K562 (cell line): ENCODE data around the gene ADGRG1. TPM values are rescaled to one million over a fixed set of nuclear protein-coding genes. Genes with fewer than 3 reads are reported as not detected.

Source experiments
- ATAC-seq: fragments of 200-7000 bp; cut with Tn5 transposase; 3 replicates; pipeline ENCODE4 v1.9.1; 2020; ENCODE audit warnings: moderate library complexity
- BruUV-seq: library from RNA; stranded (reverse); fragments of 400-500 nt; replicated peaks from 2 replicates; lab custom pipeline; 2021; lab: Mats Ljungman, UMichigan
- CTCF ChIA-PET: fragments of 300-600 bp; formaldehyde crosslinking; extraction: SDS; loops from one replicate; lab custom pipeline; 2021; ENCODE audit warnings: low intra/inter-chr PET ratio; lab: Yijun Ruan, JAX
- POLR2A ChIA-PET: fragments of 300-600, 350-650 bp; sonication (Branson Sonifier 250); formaldehyde crosslinking; extraction: SDS; loops from one replicate; lab custom pipeline; 2021; ENCODE audit warnings: antibody characterized with exemption, inconsistent platforms; lab: Yijun Ruan, JAX
- DNase-seq, 4 experiments: peaks; one replicate each; pipeline versions ENCODE4 v3.0.0 to v3.0.0-alpha.2; 2011 to 2018; ENCODE audit warnings: low spot score in 3 of 4, mixed read lengths in 3 of 4; ENCODE audit errors: extremely low read depth in 1 of 4
- FAIRE-seq: peaks from 2 replicates; lab custom pipeline; 2011; peaks lifted over from hg19 to GRCh38; lab: Jason Lieb, UNC
- H2AFZ ChIP-seq: 2 replicates; pipeline ENCODE4 v1.6.0; 2011; ENCODE audit warnings: low read depth, low read length, control low read depth, inconsistent platforms
- H3K27ac ChIP-seq: fragments of 200-600 bp; 3 replicates; pipeline ENCODE4 v1.8.0; 2011; ENCODE audit warnings: low read depth, mild to moderate bottlenecking, control low read depth, inconsistent platforms, low read length, moderate library complexity, mixed read lengths; ENCODE audit errors: extremely low read depth
- H3K27me3 ChIP-seq, 2 experiments: fragments of 300-600 bp in 1 of 2; 2 replicates in 1 of 2; 3 replicates in 1 of 2; pipeline versions ENCODE4 v1.6.0 to v1.8.0; 2011; ENCODE audit warnings: inconsistent platforms in 2 of 2, low read length in 2 of 2, mild to moderate bottlenecking in 1 of 2, mixed read lengths in 1 of 2, moderate library complexity in 1 of 2; ENCODE audit not compliant: control insufficient read depth in 2 of 2, insufficient read depth in 2 of 2
- H3K36me3 ChIP-seq: fragments of 300-600 bp; 3 replicates; pipeline ENCODE4 v1.8.0; 2011; ENCODE audit warnings: mild to moderate bottlenecking, low read length, inconsistent platforms; ENCODE audit not compliant: control insufficient read depth, insufficient read depth
- H3K4me1 ChIP-seq, 2 experiments: fragments of 200-600 bp in 1 of 2; replicated peaks in 1 of 2; 2 replicates in 1 of 2; 3 replicates in 1 of 2; pipeline versions ENCODE4 v1.5.1 to v1.8.0; 2011; ENCODE audit warnings: inconsistent platforms in 2 of 2, low read length in 2 of 2, mild to moderate bottlenecking in 1 of 2, mixed read lengths in 1 of 2, moderate library complexity in 1 of 2; ENCODE audit not compliant: control insufficient read depth in 2 of 2, insufficient read depth in 2 of 2
- H3K4me2 ChIP-seq: 2 replicates; pipeline ENCODE4 v1.6.1; 2011; ENCODE audit warnings: low read length, control low read depth, inconsistent platforms, mixed read lengths; ENCODE audit not compliant: insufficient read depth
- H3K4me3 ChIP-seq: fragments of 200-600 bp; sonication (generic), shearing (Covaris generic); 2 replicates; pipeline ENCODE4 v1.5.1; 2016; ENCODE audit warnings: control low read depth, inconsistent platforms
- H3K79me2 ChIP-seq: fragments of 200-600 bp; 3 replicates; pipeline ENCODE4 v1.8.0; 2011; ENCODE audit warnings: low read length, inconsistent platforms; ENCODE audit not compliant: control insufficient read depth, insufficient read depth
- H3K9ac ChIP-seq, 2 experiments: 2 replicates each; pipeline versions ENCODE4 v1.6.0 to v1.6.1; 2011; ENCODE audit warnings: low read depth in 2 of 2, low read length in 2 of 2, control low read depth in 1 of 2, inconsistent platforms in 1 of 2, mild to moderate bottlenecking in 1 of 2, mixed read lengths in 1 of 2; ENCODE audit not compliant: insufficient read depth in 1 of 2
- H3K9me1 ChIP-seq: one replicate; pipeline ENCODE4 v1.6.0; 2011; ENCODE audit warnings: inconsistent platforms, mild to moderate bottlenecking, low read length, moderate library complexity; ENCODE audit not compliant: control insufficient read depth, insufficient read depth
- H3K9me3 ChIP-seq: replicated peaks from 2 replicates; pipeline ENCODE4 v1.5.1; 2011; ENCODE audit warnings: low read depth, low read length, inconsistent platforms; ENCODE audit not compliant: control insufficient read depth, insufficient read depth
- H4K20me1 ChIP-seq: replicated peaks from 2 replicates; pipeline ENCODE4 v1.6.1; 2011; ENCODE audit warnings: low read length, inconsistent platforms, mixed read lengths; ENCODE audit not compliant: control insufficient read depth, insufficient read depth
- CTBP1 ChIP-seq: fragments of 450-650 bp; IDR thresholded peaks from 2 replicates; pipeline ENCODE4 v1.6.1; 2016; ENCODE audit warnings: borderline replicate concordance
- EHMT2 ChIP-seq: fragments of 450-650 bp; IDR thresholded peaks from 2 replicates; pipeline ENCODE4 v1.6.1; 2018; ENCODE audit warnings: antibody characterized with exemption
- HDAC1 ChIP-seq, 2 experiments: fragments of 450-650 bp; IDR thresholded peaks; 2 replicates each; pipeline ENCODE4 v1.6.1; 2016 to 2017; ENCODE audit warnings: inconsistent platforms in 1 of 2, mild to moderate bottlenecking in 1 of 2, moderate library complexity in 1 of 2
- KDM1A ChIP-seq, 2 experiments: fragments of 450-650 bp; IDR thresholded peaks; 2 replicates each; pipeline ENCODE4 v1.6.1; 2016; ENCODE audit warnings: mild to moderate bottlenecking in 2 of 2
- THRAP3 ChIP-seq: fragments of 450-650 bp; IDR thresholded peaks from 2 replicates; pipeline ENCODE4 v1.6.1; 2016; ENCODE audit warnings: mild to moderate bottlenecking, inconsistent platforms, borderline replicate concordance
- ZNF263 ChIP-seq: sonication (generic); formaldehyde crosslinking; IDR thresholded peaks from 2 replicates; pipeline ENCODE4 v1.8.0; 2022; ENCODE audit warnings: mild to moderate bottlenecking, missing genetic modification reagents, borderline replicate concordance
- WGBS: fragments of 100-300 bp; shearing (Covaris generic); methylation state at CpG from one replicate; pipeline ENCODE4 v1.1.6; 2016; ENCODE audit warnings: low coverage, mixed read lengths; ENCODE audit not compliant: insufficient coverage; ENCODE audit errors: missing lambda C conversion rate; 5-methylcytosine and 5-hydroxymethylcytosine counted together
- in situ Hi-C: fragments of 300-500 bp; cut with MboI; formaldehyde crosslinking; loops from 4 replicates; pipeline ENCODE4 v1.15.0; 2018; ENCODE audit warnings: inconsistent platforms, mixed read lengths
- intact Hi-C: fragments of 100-400 bp; cut with micrococcal nuclease; formaldehyde crosslinking; loops from 2 replicates; pipeline ENCODE4 v1.14.2; 2022
- polyA plus RNA-seq, 8 experiments: library from polyadenylated mRNA; depleted of rRNA in 4 of 8; stranded (reverse) in 5 of 8; unstranded in 3 of 8; fragments of >200 nt; fragmentation: Nextera tagmentation in 2 of 8; fragmentation: Illumina TruSeq in 1 of 8; extraction: Ambion mirVana in 2 of 8; extraction: Trizol in 1 of 8; gene quantifications; 2 replicates each; pipeline versions ENCODE4 v1.2.1 to v1.2.3, GENCODE V29; 2011 to 2014; ENCODE audit warnings: inconsistent platforms in 1 of 8, missing spikeins in 1 of 8
- total RNA-seq, 7 experiments: library from RNA; depleted of rRNA in 6 of 7; stranded (reverse); fragments of >200 nt in 6 of 7; fragmentation: Illumina TruSeq in 2 of 7; extraction: Trizol in 2 of 7; gene quantifications; 2 replicates each; pipeline versions ENCODE4 v1.2.1 to v1.2.3, GENCODE V29; 2011 to 2021; ENCODE audit warnings: low replicate concordance in 1 of 7
- TF ChIP-seq, protein P1 (sequence below): sonication (generic); formaldehyde crosslinking; IDR thresholded peaks from 2 replicates; pipeline ENCODE4 v1.8.1; 2023; ENCODE audit warnings: mild to moderate bottlenecking, missing genetic modification reagents
- TF ChIP-seq, protein P2 (sequence below): fragments of 450-650 bp; IDR thresholded peaks from 2 replicates; pipeline ENCODE4 v1.6.1; 2016

The ADGRG1 gene
- total and polyA plus RNA-seq, 9 of the 15 experiments (the other 6 are each of a cell fraction or from before 2014, with no cell fraction given) = 0.04 to 0.31 (median 0.16) TPM; not detected in 6

DNA sequence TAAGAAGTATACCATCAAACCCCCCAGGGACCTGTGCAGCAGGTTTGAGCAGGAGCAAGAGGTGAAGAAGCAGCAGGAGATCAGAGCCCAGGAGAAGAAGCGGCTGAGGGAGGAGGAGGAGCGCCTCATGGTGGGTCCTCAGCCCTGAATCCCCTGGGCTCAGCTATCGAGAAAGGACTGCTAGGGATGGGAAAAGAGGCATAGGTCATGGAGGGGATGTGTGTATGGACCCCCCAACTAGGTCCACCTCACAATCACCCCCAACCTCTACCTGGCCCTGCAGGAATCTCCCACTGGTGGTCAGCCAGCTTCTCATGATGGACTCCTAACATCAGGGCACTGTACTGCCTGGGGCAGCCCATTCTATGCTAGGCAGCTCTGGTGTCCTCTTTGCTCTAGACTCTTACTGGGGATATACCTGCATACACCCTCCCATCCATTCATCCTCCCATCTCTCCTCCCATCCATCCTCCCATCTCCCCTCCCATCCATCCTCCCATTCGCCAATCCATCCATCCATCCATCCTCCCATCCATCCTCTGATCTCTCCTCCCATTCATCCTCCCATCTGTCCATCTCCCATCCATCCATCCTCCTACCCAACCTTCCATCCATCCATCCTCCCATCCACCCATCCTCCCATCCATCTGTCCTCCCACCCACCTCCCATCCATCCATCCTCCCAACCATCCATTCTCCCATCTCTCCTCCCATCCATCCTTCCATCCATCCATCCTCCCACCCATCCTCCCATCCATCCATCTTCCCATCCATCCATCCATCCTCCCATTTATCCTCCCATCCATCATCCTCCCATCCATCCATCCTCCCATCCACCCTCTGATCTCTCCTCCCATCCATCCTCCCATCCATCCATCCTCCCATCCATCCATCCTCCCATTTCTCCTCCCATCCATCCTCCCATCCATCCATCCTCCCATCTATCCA lies 76.7 kb downstream of the ADGRG1 start:
- DNase-seq (no peak), FAIRE-seq (no peak), ATAC-seq (no peak)
- intact Hi-C loops (no loop called here), in situ Hi-C loops (no loop called here)
- 13% methylated on average over 3 of the region's 4 CpGs for WGBS
- Histone ChIP-seq H3K4me3 (no peak overlapping the region), H3K79me2 (no peaks in the 10 kb centered on the region), H4K20me1 (no peaks in the 10 kb centered on the region), H2AFZ (no peak overlapping the region), H3K27me3 (peaks cover 3 to 10% of the 10 kb centered on the region in 2 experiments; a peak in 3 of 5 replicates), H3K4me2 (no peak overlapping the region), H3K36me3 (no peaks in the 10 kb centered on the region), H3K9ac (no peak overlapping the region), H3K9me1 (no peaks in the 10 kb centered on the region), H3K27ac (no peak overlapping the region), H3K9me3 (no peaks in the 10 kb centered on the region), H3K4me1 (peaks cover 13 to 18% of the 10 kb centered on the region in 2 experiments)
- POLR2A ChIA-PET = interaction anchor here (0.9 to 1.0 kb wide), 2 partner anchors 30 to 37 kb away, joined by 3 to 4 read pairs; partner anchors contain the start of gene KATNB1
- no TSS peak for BruUV-seq
- TF ChIP-seq EHMT2 = 0 out of 2 replicates have a peak, but pooled peaks have one; percentile 48
- TF ChIP-seq THRAP3 = no peak
- TF ChIP-seq, protein P1, sequence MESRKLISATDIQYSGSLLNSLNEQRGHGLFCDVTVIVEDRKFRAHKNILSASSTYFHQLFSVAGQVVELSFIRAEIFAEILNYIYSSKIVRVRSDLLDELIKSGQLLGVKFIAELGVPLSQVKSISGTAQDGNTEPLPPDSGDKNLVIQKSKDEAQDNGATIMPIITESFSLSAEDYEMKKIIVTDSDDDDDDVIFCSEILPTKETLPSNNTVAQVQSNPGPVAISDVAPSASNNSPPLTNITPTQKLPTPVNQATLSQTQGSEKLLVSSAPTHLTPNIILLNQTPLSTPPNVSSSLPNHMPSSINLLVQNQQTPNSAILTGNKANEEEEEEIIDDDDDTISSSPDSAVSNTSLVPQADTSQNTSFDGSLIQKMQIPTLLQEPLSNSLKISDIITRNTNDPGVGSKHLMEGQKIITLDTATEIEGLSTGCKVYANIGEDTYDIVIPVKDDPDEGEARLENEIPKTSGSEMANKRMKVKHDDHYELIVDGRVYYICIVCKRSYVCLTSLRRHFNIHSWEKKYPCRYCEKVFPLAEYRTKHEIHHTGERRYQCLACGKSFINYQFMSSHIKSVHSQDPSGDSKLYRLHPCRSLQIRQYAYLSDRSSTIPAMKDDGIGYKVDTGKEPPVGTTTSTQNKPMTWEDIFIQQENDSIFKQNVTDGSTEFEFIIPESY (CRISPR knock-in tag) = no peak
- TF ChIP-seq, protein P2, sequence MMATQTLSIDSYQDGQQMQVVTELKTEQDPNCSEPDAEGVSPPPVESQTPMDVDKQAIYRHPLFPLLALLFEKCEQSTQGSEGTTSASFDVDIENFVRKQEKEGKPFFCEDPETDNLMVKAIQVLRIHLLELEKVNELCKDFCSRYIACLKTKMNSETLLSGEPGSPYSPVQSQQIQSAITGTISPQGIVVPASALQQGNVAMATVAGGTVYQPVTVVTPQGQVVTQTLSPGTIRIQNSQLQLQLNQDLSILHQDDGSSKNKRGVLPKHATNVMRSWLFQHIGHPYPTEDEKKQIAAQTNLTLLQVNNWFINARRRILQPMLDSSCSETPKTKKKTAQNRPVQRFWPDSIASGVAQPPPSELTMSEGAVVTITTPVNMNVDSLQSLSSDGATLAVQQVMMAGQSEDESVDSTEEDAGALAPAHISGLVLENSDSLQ = peak; percentile 30; the same call in 1 of the 2 replicates
- peak; percentile 98 for TF ChIP-seq ZNF263 (CRISPR knock-in tag)
- TF ChIP-seq HDAC1 (IDR thresholded peaks at IDR 0.05) = 0 out of 4 replicates have a peak, but pooled peaks of 1 of the 2 experiments have one; percentile 47
- TF ChIP-seq KDM1A (IDR thresholded peaks at IDR 0.05) = peak in 1 of 2 experiments; percentile 36; a peak in 1 of 4 replicates
- TF ChIP-seq CTBP1 = peak; percentile 27; the same call in 1 of the 2 replicates
- CTCF ChIA-PET = no interaction called here
